Spinal cord (tissue), 10 donors: ENCODE results near the gene AP3D1. TPM values are rescaled to one million over a fixed set of nuclear protein-coding genes. Genes with fewer than 3 reads are reported as not detected.
"Not testable (repeated sequence)": the region's sequence is repeated elsewhere in the genome, so short reads cannot be mapped to it uniquely, and the experiment has no call there.

ENCODE experiments used
- DNase-seq, 6 donors: peaks; one replicate each; pipeline versions ENCODE4 v3.0.0 to v3.0.0-alpha.2; 2013 to 2015; ENCODE audit warnings: low spot score in 6 of 6, low read depth in 4 of 6
- H3K27ac ChIP-seq: one replicate; pipeline ENCODE4 v1.5.1; 2013; ENCODE audit warnings: low read depth, low read length, control low read depth
- H3K27me3 ChIP-seq: one replicate; pipeline ENCODE4 v1.6.1; 2013; ENCODE audit warnings: low read length; ENCODE audit not compliant: control insufficient read depth, insufficient read depth
- H3K36me3 ChIP-seq: one replicate; pipeline ENCODE4 v1.6.1; 2013; ENCODE audit warnings: low read length; ENCODE audit not compliant: control insufficient read depth, insufficient read depth
- H3K4me1 ChIP-seq: one replicate; pipeline ENCODE4 v1.6.1; 2013; ENCODE audit warnings: low read length; ENCODE audit not compliant: control insufficient read depth, insufficient read depth
- H3K4me3 ChIP-seq: one replicate; pipeline ENCODE4 v1.5.1; 2013; ENCODE audit warnings: low read depth, low read length, control low read depth
- H3K9me3 ChIP-seq: one replicate; pipeline ENCODE4 v1.6.1; 2013; ENCODE audit warnings: low read length; ENCODE audit not compliant: control insufficient read depth, insufficient read depth
- WGBS: methylation state at CpG from one replicate; pipeline ENCODE4 v1.1.5; 2013; ENCODE audit warnings: missing lambda C conversion rate; ENCODE audit not compliant: insufficient coverage; 5-methylcytosine and 5-hydroxymethylcytosine counted together
- polyA plus RNA-seq, 2 donors: library from polyadenylated mRNA; unstranded; fragments of 120-200 nt; gene quantifications; one replicate each; pipeline ENCODE4 v1.2.1, GENCODE V29; 2013; ENCODE audit not compliant: insufficient read length in 2 of 2
- total RNA-seq, 2 donors: library from RNA; depleted of rRNA in 1 of 2; stranded (reverse); fragments of 120-200 nt in 1 of 2; fragments of >200 nt in 1 of 2; gene quantifications; one replicate each; pipeline versions ENCODE4 v1.2.3 to v1.2.4, GENCODE V29; 2013 to 2014
- donor health status: healthy.

The AP3D1 gene
- total and polyA plus RNA-seq, 4 donors, result 65.1 to 165 (median 113) TPM

DNA sequence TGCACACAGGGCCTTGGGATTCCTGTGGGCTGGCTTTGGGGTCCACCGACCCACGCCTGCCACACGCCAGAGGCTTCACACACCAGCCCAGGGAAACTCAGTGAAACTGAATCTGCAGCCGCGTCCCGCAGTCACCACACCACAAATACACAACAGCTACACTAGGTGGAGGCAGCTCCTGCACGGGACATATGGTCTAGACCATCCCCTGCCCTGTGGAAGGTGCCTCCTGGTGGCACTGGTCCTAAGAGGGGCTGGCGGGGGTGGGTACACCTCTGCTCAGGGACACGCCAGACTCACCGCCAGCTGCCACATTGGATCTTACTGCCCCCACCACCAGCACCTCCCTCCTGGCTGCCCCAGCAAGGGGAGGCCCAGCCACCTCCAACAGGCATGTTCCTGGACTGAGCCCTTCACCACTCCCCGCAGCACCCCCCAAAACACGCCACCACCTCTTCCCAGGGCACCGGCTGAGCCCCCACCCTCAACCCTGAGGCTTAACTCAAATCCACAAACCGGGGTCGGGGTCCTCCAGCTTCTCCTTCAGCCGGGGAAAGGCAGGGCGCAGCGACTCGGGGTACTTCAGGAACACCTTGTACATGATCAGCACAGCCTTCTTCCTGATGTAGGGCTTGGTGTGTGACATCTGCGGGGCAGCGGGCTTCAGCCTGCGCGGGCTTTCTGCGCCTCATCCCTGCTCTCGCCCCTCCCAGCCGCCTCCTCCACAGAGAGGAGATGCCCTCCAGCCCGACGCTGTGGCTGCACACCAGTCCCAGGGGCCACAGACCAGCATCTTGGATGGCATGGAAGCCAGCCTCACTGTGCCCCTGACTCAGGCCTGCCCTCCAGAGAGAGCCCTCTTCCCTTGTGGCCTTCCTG is 21.2 kb downstream of the AP3D1 start:
- WGBS, result 97% methylated on average over 28 of the region's 28 CpGs
- Histone ChIP-seq H3K4me1 (no peaks in the 10 kb centered on the region), H3K9me3 (no peaks in the 10 kb centered on the region), H3K27ac (no peak overlapping the region), H3K36me3 (peaks cover 74% of the 10 kb centered on the region), H3K4me3 (no peak overlapping the region), H3K27me3 (no peaks in the 10 kb centered on the region)
- DNase-seq, result no peak

DNA sequence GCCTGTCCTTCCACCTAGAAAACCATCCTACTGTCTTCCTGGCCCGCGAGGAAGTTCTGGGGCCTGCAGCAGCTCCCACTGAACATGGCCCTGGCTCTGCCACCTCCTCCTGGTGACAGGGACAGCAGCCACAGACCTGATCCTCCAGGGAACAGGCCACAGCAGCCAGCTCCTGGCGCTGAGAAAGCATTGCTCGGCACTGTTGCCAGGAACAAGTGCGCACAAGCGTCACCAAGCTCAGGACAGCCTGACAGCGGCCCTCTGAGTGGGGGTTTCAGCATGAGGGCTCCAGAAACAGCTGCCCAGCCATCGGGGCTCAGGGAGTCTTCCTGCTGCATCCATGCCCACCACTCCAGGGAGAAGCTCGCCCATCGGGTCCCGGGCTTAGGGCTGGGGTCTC is 21.9 kb downstream of the AP3D1 start:
- Histone ChIP-seq H3K9me3 (no peaks in the 10 kb centered on the region), H3K36me3 (peaks cover 76% of the 10 kb centered on the region), H3K4me1 (no peaks in the 10 kb centered on the region), H3K27ac (no peak overlapping the region), H3K27me3 (no peaks in the 10 kb centered on the region), H3K4me3 (no peak overlapping the region)
- no peak for DNase-seq
- 93% methylated on average over 11 of the region's 11 CpGs for WGBS

DNA sequence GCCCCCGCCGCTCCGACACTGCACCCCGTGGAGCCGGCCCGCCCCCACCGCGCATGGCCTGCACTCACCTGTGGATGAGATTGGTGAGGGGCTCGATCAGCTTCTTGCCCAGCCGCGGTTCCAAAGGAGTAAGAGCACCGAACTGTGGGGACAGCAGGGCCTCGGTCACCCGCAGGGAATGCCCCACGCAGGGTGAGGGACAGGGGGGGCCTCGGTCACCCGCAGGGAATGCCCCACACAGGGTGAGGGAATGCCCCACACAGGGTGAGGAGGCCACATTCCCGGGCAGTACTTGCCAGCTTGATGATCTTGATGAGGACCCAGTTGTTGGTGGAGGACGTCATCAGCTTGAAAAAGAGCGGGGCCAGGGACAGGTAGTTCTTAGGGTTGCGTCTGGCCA is 22.3 kb downstream of the AP3D1 start:
- DNase-seq, result no peak
- H3K27me3 ChIP-seq, result no peaks in the 10 kb centered on the region
- H3K4me1 ChIP-seq, result no peaks in the 10 kb centered on the region
- no peaks in the 10 kb centered on the region for H3K9me3 ChIP-seq
- H3K27ac ChIP-seq, result no peak overlapping the region
- WGBS, result 97% methylated on average over 15 of the region's 21 CpGs
- H3K36me3 ChIP-seq, result peaks cover 79% of the 10 kb centered on the region
- H3K4me3 ChIP-seq, result no peak overlapping the region

DNA sequence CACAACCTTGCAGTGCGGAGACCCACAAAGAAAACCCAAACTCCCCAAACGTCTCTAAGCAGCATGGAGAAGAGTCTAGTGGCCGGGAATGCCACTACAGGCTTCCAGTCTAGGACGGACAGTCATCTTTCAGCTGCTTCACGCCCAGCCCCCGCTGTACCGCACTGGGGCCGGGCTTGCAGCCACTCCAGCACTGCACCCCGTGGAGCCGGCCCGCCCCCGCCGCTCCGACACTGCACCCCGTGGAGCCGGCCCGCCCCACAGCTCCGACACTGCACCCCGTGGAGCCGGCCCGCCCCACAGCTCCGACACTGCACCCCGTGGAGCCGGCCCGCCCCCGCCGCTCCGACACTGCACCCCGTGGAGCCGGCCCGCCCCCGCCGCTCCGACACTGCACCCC is 23.1 kb downstream of the AP3D1 start:
- H3K4me3 ChIP-seq, H3K9me3 ChIP-seq, DNase-seq, H3K27me3 ChIP-seq, H3K27ac ChIP-seq, H3K4me1 ChIP-seq: not testable (repeated sequence)
- H3K36me3 ChIP-seq, result peaks cover 86% of the 10 kb centered on the region
- 83% methylated on average over 19 of the region's 34 CpGs for WGBS

- Histone ChIP-seq H3K9me3 (no peaks in the 10 kb centered on the region), H3K27me3 (no peaks in the 10 kb centered on the region), H3K27ac (no peak overlapping the region), H3K4me3 (no peak overlapping the region), H3K4me1 (no peaks in the 10 kb centered on the region), H3K36me3 (peaks cover 86% of the 10 kb centered on the region)
- peak in 2 of 6 donors; percentile 2 to 27 for DNase-seq
- 75% methylated on average over 18 of the region's 19 CpGs for WGBS
These were observed 23.6 kb downstream of the AP3D1 start for GRCh38 chr19:2127758-2128157.

GRCh38 chr19:2126879-2127518 is 24.4 kb downstream of the AP3D1 start:
- Histone ChIP-seq H3K27me3 (no peaks in the 10 kb centered on the region), H3K9me3 (no peaks in the 10 kb centered on the region), H3K27ac (no peak overlapping the region), H3K4me1 (no peaks in the 10 kb centered on the region), H3K4me3 (no peak overlapping the region), H3K36me3 (peaks cover 86% of the 10 kb centered on the region)
- no peak for DNase-seq
- WGBS, result 96% methylated on average over 24 of the region's 24 CpGs

DNA sequence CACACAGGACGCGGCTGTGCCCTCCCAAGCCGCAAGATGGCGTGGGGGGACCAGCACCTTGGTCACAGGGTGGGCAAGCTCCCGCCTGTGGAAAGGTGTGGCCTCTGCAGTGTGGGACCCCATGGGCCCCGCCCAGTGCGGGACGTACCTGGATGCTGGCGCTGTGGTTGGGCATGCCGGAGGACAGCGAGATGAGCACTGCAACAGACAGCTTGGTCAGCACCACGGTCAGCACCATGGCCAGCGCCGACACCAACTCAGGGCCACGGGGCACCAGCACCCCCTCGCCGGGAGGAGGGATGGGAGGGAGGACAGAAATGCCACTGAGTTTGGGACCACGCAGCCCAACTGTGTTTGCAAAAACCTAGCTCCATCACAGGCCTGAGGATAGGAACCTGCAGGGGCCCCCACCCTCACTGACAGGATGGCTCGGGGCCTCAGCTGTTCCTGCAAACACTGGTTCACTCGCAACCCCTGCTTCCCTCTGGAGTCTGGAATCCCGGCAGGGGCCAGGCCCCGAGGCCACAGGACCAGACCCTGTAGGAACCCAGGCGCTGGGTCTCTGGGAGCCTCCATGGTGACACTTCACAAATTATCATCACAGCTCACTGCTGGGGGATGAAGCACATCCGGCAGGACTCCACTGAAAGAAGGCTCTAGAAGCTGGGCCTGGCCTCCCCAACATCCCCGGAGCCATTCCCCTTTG is 27.5 kb downstream of the AP3D1 start:
- no peaks in the 10 kb centered on the region for H3K4me1 ChIP-seq
- H3K36me3 ChIP-seq, result peaks cover 86% of the 10 kb centered on the region
- DNase-seq, result no peak
- H3K27ac ChIP-seq, result no peak overlapping the region
- H3K9me3 ChIP-seq, result no peaks in the 10 kb centered on the region
- no peak overlapping the region for H3K4me3 ChIP-seq
- WGBS, result 86% methylated on average over 24 of the region's 25 CpGs
- no peaks in the 10 kb centered on the region for H3K27me3 ChIP-seq

DNA sequence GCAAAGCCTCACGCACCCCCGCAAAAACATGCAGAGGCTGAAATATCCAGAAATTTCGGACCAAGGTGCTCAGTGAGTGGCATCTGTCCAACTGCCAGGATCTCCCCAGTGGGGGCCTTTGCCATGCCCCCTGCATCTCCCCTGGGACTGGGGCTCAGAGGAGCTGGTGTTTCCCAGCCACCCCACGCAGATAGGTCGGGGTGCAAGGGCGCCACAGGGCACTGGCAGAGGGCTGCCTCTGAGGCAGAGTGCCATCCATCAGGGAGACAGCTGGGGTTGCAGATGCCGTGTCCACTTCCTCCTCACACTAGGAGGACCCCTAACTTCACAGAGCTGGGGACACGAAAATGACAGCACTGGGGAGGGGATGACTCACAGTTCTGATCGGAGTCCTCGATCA is 28.4 kb downstream of the AP3D1 start:
- Histone ChIP-seq H3K4me1 (no peaks in the 10 kb centered on the region), H3K4me3 (no peak overlapping the region), H3K27me3 (no peaks in the 10 kb centered on the region), H3K9me3 (no peaks in the 10 kb centered on the region), H3K36me3 (peaks cover 92% of the 10 kb centered on the region), H3K27ac (no peak overlapping the region)
- DNase-seq, result no peak
- 95% methylated on average over 10 of the region's 10 CpGs for WGBS

DNA sequence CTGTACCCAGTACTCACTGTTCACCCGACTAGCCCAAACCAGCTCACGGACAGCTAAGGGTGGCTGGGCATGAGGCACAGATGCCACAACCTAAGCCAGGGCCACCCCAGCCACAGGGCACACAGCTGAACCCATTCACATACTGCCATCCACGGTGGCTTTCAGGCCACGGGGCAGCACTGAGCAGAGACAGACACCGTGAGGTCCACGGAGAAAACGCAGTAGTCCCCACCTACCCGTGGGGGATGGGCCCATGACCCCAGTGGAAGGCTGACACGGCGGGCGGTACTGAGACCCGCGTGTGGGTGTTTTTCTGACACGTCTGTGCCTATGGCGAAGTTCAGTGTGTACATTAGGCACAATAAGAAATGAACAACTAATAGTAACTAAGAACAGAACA is 29.1 kb downstream of the AP3D1 start:
- H3K4me3 ChIP-seq, result no peak overlapping the region
- DNase-seq, result no peak
- 93% methylated on average over 8 of the region's 15 CpGs for WGBS
- H3K27ac ChIP-seq, result no peak overlapping the region
- peaks cover 92% of the 10 kb centered on the region for H3K36me3 ChIP-seq
- H3K9me3 ChIP-seq, result no peaks in the 10 kb centered on the region
- H3K27me3 ChIP-seq, result no peaks in the 10 kb centered on the region
- no peaks in the 10 kb centered on the region for H3K4me1 ChIP-seq
